AG04449 (cell line): Measurements from ENCODE around the gene NOL3.

ENCODE experiments used
- CTCF ChIA-PET: fragments of 350-600 bp; formaldehyde crosslinking; extraction: SDS; loops from one replicate; lab custom pipeline; 2021; ENCODE audit warnings: antibody characterized with exemption; lab: Yijun Ruan, JAX
- POLR2A ChIA-PET: fragments of 400-600, 350-600 bp; formaldehyde crosslinking; extraction: SDS; loops from one replicate; lab custom pipeline; 2020; ENCODE audit warnings: antibody characterized with exemption, inconsistent platforms; lab: Yijun Ruan, JAX
- DNase-seq: peaks from one replicate; pipeline ENCODE4 v3.0.0-alpha.2; 2010; ENCODE audit warnings: low read depth, low spot score
- H3K4me3 ChIP-seq: 2 replicates; pipeline ENCODE4 v1.5.1; 2011; ENCODE audit warnings: low read depth, mild to moderate bottlenecking, control low read depth, low read length
- TF ChIP-seq, protein P1 (sequence below): IDR thresholded peaks from one replicate; pipeline ENCODE4 v1.5.1; 2011; ENCODE audit warnings: mild to moderate bottlenecking, moderate library complexity, low read length, control low read depth, inconsistent platforms; ENCODE audit not compliant: insufficient read depth; ENCODE audit errors: missing control alignments

NOL3 gene

DNA sequence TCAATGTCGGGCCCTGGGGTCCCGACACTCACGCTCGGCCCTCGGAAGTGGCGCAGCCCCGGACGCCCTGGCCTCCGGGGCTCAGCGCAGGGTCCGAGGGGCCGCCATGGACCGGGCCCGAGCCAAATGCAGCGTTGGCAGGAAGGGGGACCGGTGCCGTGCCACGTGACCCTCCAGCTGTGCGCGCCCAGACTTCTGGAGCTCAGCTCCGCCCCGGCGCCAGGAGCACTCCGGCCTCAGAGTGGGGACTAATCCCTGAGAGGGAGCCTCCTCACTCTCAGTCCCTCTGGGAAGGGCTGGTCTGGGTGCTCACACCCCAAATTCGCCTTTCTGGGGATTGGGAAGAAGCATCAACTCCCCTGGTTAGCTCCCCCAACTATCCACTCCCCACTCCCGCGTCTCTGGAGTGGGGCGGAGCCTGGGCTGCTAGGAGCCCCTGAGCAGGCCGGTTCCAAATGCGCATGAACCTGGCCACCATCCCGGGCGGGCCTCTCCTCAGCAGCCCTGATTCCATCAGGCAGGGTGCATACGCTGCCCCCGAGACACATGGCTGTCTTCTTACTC, 19.4 kb upstream of the NOL3 start, which contains the start of gene B3GNT9:
Gene B3GNT9 (minus strand): TSS at position 166 of the 564 bp plus-strand sequence. CDS start 513 bp downstream, outside the sequence.
- ChIA-PET CTCF (interaction anchor here (0.8 to 13.2 kb wide), 17 partner anchors 9 to 203 kb away, joined by 3 to 241 read pairs (median 4); partner anchors contain the start of genes CES3, FBXL8, NOL3 and TRADD), POLR2A (interaction anchor here (0.7 to 1.5 kb wide), 7 partner anchors 9 to 133 kb away, joined by 3 to 6 read pairs (median 4); partner anchors contain the start of gene NOL3)
- no peak for DNase-seq
- TF ChIP-seq, protein P1, sequence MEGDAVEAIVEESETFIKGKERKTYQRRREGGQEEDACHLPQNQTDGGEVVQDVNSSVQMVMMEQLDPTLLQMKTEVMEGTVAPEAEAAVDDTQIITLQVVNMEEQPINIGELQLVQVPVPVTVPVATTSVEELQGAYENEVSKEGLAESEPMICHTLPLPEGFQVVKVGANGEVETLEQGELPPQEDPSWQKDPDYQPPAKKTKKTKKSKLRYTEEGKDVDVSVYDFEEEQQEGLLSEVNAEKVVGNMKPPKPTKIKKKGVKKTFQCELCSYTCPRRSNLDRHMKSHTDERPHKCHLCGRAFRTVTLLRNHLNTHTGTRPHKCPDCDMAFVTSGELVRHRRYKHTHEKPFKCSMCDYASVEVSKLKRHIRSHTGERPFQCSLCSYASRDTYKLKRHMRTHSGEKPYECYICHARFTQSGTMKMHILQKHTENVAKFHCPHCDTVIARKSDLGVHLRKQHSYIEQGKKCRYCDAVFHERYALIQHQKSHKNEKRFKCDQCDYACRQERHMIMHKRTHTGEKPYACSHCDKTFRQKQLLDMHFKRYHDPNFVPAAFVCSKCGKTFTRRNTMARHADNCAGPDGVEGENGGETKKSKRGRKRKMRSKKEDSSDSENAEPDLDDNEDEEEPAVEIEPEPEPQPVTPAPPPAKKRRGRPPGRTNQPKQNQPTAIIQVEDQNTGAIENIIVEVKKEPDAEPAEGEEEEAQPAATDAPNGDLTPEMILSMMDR = no peak
- H3K4me3 ChIP-seq = peak within 1 kb of the TSS; percentile 64

DNA sequence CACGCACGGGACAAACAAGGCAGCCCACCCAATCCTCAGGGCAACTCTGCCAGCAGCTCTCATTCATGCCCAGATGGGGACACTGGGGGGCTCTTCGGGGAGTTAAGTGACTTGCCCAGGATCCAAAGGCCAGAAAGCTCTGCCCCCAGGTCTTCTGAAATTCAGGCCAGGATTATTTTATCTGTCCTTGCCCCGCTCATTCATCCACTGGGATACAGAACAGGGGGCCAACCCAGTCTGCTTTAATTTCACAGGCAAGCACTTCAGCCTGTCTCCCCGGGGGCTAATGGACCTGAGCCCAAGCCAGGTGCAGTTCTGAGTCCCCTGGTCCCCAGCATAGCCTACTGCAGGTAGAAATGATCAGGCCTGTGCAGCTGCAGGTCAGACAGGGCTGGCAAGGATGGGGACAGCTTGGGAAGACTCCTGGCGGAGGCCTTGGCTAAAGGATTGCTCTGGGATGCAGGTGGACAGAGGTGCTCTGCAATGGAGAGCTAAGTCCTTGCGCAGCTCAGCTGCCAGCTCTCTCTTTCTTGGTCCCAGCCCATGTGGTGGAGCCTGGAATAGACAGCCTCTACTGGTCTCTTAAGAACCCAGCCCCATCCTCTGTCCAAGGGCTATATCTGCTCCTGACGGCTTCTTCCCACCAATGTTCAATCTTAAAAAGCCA, 18.8 kb upstream of the NOL3 start:
- POLR2A ChIA-PET = interaction anchor here (1.1 to 1.5 kb wide), 4 partner anchors 10 to 134 kb away, joined by 3 to 6 read pairs (median 4); no protein-coding TSS in a partner anchor
- TF ChIP-seq, protein P1 = no peak

DNA sequence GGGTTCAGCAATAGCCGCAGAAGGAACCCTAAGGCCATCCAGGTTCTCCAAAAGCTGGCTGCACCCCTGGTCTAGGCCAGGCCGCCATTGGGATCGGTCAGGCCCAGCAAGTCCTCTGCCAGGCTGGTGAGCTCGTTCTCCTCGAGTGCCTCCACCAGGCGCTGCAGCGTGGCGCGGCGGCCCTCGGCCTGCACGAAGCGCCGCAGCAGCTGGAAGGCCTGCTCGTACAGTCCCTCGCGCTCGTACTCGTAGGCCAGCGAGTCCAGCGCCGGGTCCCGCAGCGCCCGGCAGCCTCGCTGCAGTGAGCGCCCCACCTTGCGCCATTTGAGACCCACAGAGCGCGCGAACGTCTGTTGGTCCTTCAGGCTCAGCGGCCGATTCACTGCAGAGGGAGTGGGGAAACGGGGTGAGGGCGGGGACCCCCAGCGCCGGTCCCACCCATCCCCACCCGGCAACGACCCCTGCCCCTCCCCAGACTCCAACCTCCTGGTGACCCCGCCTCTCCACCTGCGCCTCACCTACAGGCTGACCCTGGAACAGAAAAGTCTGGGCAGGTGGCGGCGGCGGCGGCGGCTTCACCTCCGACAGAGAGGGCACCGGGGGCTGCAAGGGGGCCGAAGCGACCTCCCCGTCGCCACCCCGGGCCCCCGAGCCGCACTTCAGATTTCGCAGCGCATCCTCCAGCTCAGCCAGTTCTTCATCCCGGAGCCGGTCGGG, 15.6 kb upstream of the NOL3 start:
- DNase-seq = no peak
- TF ChIP-seq, protein P1 = no peak
- POLR2A ChIA-PET = interaction anchor here (0.5 to 1.1 kb wide), 4 partner anchors 19 to 140 kb away, joined by 3 to 6 read pairs (median 3); no protein-coding TSS in a partner anchor
- CTCF ChIA-PET = interaction anchor here (0.6 to 13.2 kb wide), 62 partner anchors 9 to 356 kb away, joined by 3 to 241 read pairs (median 7); partner anchors contain the start of genes CBFB, CES3, CES4A and EXOC3L1
- H3K4me3 ChIP-seq = peak overlapping the region; percentile 34

More for the DNA sequence above, 18.8 kb upstream of the NOL3 start:
- H3K4me3 ChIP-seq = peak overlapping the region; percentile 64
- CTCF ChIA-PET = interaction anchor here (0.8 to 13.2 kb wide), 17 partner anchors 8 to 204 kb away, joined by 3 to 241 read pairs (median 4); partner anchors contain the start of genes CES3, FBXL8, NOL3 and TRADD
- DNase-seq = no peak

DNA sequence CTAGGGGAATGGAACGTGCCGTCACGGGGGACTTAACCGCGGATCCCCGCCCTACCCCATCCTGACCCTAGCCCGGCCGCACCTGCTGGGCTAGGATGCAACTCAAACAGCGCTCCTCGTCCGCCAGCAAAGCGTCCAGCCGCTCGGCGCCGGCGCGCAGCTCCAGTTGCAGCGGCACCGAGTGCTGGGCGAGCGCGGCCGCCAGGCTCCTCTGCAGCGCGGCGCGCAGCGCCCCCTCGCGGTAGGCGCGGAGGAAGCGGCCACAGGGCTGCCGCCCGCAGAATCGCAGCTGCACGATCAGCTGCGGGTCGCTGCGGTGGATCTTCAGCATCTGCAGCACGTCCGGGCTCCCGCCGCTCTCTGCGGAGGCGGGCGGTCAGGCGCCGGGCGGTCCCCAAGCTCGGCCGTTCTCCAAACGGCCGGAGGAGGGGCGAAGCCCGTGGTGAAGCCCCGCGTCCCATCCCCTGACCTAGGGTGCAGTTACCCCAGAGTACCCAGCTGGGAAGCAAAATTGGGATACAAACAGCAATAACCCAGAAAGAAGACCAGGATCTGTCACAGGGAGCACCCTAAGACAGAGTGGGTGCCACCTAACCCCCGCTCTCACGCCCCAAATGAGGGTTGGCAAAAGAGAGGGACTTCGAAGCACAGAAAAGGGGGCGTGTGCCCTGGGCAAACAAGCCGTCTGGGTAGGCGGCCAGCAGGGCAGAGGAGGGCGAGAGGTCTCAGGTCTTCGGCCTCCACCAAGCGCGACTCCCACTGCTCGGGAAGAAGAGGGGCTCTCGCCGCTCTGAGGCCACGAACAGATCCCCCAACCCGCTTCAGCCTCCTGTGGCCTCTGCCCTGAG, 14.8 kb upstream of the NOL3 start:
- DNase-seq = no peak
- ChIA-PET POLR2A (interaction anchor here (0.5 to 1.1 kb wide), 4 partner anchors 18 to 141 kb away, joined by 3 to 6 read pairs (median 3); no protein-coding TSS in a partner anchor), CTCF (interaction anchor here (0.6 to 13.2 kb wide), 63 partner anchors 8 to 527 kb away, joined by 3 to 241 read pairs (median 7); partner anchors contain the start of genes CBFB, CES3, CES4A and EXOC3L1)
- H3K4me3 ChIP-seq = peak overlapping the region; percentile 34
- TF ChIP-seq, protein P1 = peak; percentile 85

DNA sequence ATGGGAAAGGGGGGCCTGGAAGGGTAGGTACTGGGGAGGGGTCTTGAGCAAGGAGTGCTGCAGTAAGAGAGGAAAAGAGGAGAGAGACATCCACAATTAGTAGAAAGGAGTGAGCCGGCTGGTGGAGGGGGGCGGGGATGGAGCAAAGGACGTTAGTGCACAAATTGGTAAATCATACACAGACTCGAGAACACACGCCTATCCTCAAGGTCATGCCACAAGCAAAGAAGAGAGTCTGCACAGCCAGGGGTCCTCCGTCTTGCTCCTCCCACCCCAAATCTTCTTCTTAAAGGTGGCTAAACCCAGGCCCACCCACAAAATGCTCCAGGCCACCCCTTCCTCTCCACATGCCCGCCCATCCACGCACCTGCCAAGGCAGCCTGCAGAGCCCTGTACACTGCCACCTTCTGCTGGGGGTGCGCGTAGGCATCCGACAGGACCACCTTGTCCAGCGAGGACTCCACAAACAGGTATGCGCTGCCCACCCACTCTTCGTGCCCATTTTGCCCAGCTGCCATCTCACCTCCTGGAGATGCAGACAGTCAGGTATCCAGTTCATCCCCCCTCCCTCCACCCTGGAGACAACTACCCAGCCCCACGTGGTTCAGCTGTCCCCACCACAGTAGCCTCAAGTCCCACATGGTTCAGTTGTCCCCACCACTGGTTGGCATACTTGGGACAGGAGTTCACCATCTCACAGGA, 14.0 kb upstream of the NOL3 start:
- no peak for DNase-seq
- TF ChIP-seq, protein P1 = no peak
- ChIA-PET CTCF (interaction anchor here (0.7 to 13.2 kb wide), 30 partner anchors 11 to 318 kb away, joined by 3 to 241 read pairs (median 8); partner anchors contain the start of genes CBFB, CES3, EXOC3L1 and HSF4), POLR2A (no interaction called here)
- H3K4me3 ChIP-seq = no peak overlapping the region
